ENCODE data around the gene MTARC2.

GRCh38 chr1:220807726-220808125 is 59.6 kb downstream of the MTARC2 start:
- no peak for TF ChIP-seq CTCF (IDR thresholded peaks at IDR 0.05; ENCODE audit: insufficient read depth, low read length)
- TF ChIP-seq POLR2AphosphoS5 (IDR thresholded peaks at IDR 0.05; ENCODE audit: low read depth), result no peak
- no peak for TF ChIP-seq SPI1 (IDR thresholded peaks at IDR 0.05; ENCODE audit: borderline replicate concordance, low read depth)
- no peak for TF ChIP-seq REST (IDR thresholded peaks at IDR 0.05; ENCODE audit: insufficient replicate concordance, low read depth)
- no peak for TF ChIP-seq GABPA (IDR thresholded peaks at IDR 0.05; ENCODE audit: low read depth)

Measured in HL-60 (cell line).